ENCODE results near the gene MAGEA11. TPM values are rescaled to one million over a fixed set of nuclear protein-coding genes. Genes with fewer than 3 reads are reported as not detected.

Gene MAGEA11
- total RNA-seq, 1 experiment from 2014 or later, result 0.10 TPM

Small RNAs within 50 kb of the gene (small RNA-seq; reads per million reads assigned to genes)
- gene AC244098.1 (0 reads per million in 2 experiments), gene AC244098.2 (0 reads per million in 2 experiments), gene AC244098.3 (0 reads per million in 2 experiments)

Other genes starting within 250 kb of the MAGEA11 start
- gene IDS, start 206.8 kb upstream of the MAGEA11 start, total RNA-seq (2014; rRNA removed; shearing (Covaris generic)), result 44.1 and 47.2 TPM in 2 replicates
- 12.4 and 16.6 TPM in 2 replicates for gene EOLA1, start 171.0 kb upstream of the MAGEA11 start, total RNA-seq (2014; rRNA removed; shearing (Covaris generic))
- not detected in 2 replicates for gene HSFX3, start 162.1 kb upstream of the MAGEA11 start, total RNA-seq (2014; rRNA removed; shearing (Covaris generic))
- gene MAGEA9B, start 124.6 kb upstream of the MAGEA11 start, total RNA-seq (2014; rRNA removed; shearing (Covaris generic)), result 0.12 TPM in 1 of 2 replicates, not detected in the other
- not detected in 2 replicates for gene HSFX2, start 116.7 kb upstream of the MAGEA11 start, total RNA-seq (2014; rRNA removed; shearing (Covaris generic))
- 13.6 and 15.5 TPM in 2 replicates for gene TMEM185A, start 80.3 kb upstream of the MAGEA11 start, total RNA-seq (2014; rRNA removed; shearing (Covaris generic))
- 0.20 TPM in 1 of 2 replicates, not detected in the other for gene HSFX1, start 62.0 kb downstream of the MAGEA11 start, total RNA-seq (2014; rRNA removed; shearing (Covaris generic))
- not detected in 2 replicates for gene MAGEA9, start 69.9 kb downstream of the MAGEA11 start, total RNA-seq (2014; rRNA removed; shearing (Covaris generic))
- gene MAGEA8, start 169.1 kb downstream of the MAGEA11 start, total RNA-seq (2014; rRNA removed; shearing (Covaris generic)), result not detected in 2 replicates
- not detected in 2 replicates for gene HSFX4, start 217.5 kb downstream of the MAGEA11 start, total RNA-seq (2014; rRNA removed; shearing (Covaris generic))
- gene EOLA2, start 226.4 kb downstream of the MAGEA11 start, total RNA-seq (2014; rRNA removed; shearing (Covaris generic)), result 28.5 and 37.4 TPM in 2 replicates